DMS53 treated with DMSO at 0.1 percent for 48 hours (cell line): ENCODE results near the gene QRFP.

Experiments
- DNase-seq: peaks from one replicate; lab custom pipeline; 2025; ENCODE audit not compliant: unreplicated experiment; lab: John Stamatoyannopoulos, UW

QRFP gene

GRCh38 chr9:130896233-130897014 lies at the start of gene QRFP:
TSS of gene QRFP (minus strand) at chr9:130896812. CDS start at chr9:130893838, 2,974 bp downstream.
- DNase-seq: peak; percentile 35

GRCh38 chr9:130945173-130945572 lies 48.6 kb upstream of the QRFP start:
- no peak for DNase-seq

- DNase-seq: no peak
Observed at GRCh38 chr9:130944510-130945058, 48.0 kb upstream of the QRFP start.

- DNase-seq: no peak
Observed at GRCh38 chr9:130943777-130944176, 47.2 kb upstream of the QRFP start.

GRCh38 chr9:130943221-130943620 lies 46.6 kb upstream of the QRFP start:
- DNase-seq: no peak

- DNase-seq: no peak
Observed at GRCh38 chr9:130942679-130943078, 46.1 kb upstream of the QRFP start.

- no peak for DNase-seq
Observed at GRCh38 chr9:130942084-130942483, 45.5 kb upstream of the QRFP start.

GRCh38 chr9:130940693-130941576 lies 44.3 kb upstream of the QRFP start:
- DNase-seq: peak; percentile 87

- DNase-seq: no peak
Observed at GRCh38 chr9:130940027-130940549, 43.5 kb upstream of the QRFP start.

- no peak for DNase-seq
Observed at GRCh38 chr9:130939405-130940026, 42.9 kb upstream of the QRFP start.

GRCh38 chr9:130938652-130939404 lies 42.2 kb upstream of the QRFP start, which contains the start of gene FIBCD1:
TSS of gene FIBCD1 (minus strand) at chr9:130939247. CDS start at chr9:130938607, 640 bp downstream.
- DNase-seq: no peak

- DNase-seq: no peak
Observed at GRCh38 chr9:130938184-130938651, 41.6 kb upstream of the QRFP start.

- DNase-seq: no peak
Observed at GRCh38 chr9:130937146-130938076, 40.8 kb upstream of the QRFP start.

GRCh38 chr9:130936285-130937117 lies 39.9 kb upstream of the QRFP start:
- no peak for DNase-seq

- DNase-seq: no peak
Observed at GRCh38 chr9:130935648-130936271, 39.1 kb upstream of the QRFP start.

- DNase-seq: no peak
Observed at GRCh38 chr9:130934702-130935647, 38.4 kb upstream of the QRFP start.

GRCh38 chr9:130934246-130934645 lies 37.6 kb upstream of the QRFP start:
- no peak for DNase-seq
